HepG2 (cell line): ENCODE results near the gene ZNF558. TPM values are rescaled to one million over a fixed set of nuclear protein-coding genes. Genes with fewer than 3 reads are reported as not detected.

Experiments used
- AGO1 ChIP-seq: fragments of 200-400 bp; formaldehyde crosslinking; IDR thresholded peaks from 2 replicates; pipeline ENCODE4 v1.6.1; 2017; ENCODE audit warnings: mild to moderate bottlenecking, low read depth, low read length, moderate library complexity; ENCODE audit not compliant: poor library complexity, severe bottlenecking
- CCAR2 ChIP-seq: fragments of 200-400 bp; formaldehyde crosslinking; optimal IDR thresholded peaks from 2 replicates; pipeline ENCODE3; 2018; ENCODE audit warnings: low read depth, mild to moderate bottlenecking, low read length, moderate library complexity
- ETV6 ChIP-seq: sonication (generic); formaldehyde crosslinking; conservative IDR thresholded peaks from 2 replicates; pipeline ENCODE4 v1.4.0; 2020; ENCODE audit warnings: missing genetic modification reagents
- HDAC1 ChIP-seq: sonication (generic); formaldehyde crosslinking; IDR thresholded peaks from 2 replicates; pipeline ENCODE4 v1.5.1; 2020; ENCODE audit warnings: mild to moderate bottlenecking, missing genetic modification reagents
- HMG20B ChIP-seq: conservative IDR thresholded peaks from 2 replicates; pipeline ENCODE4 v1.6.1; 2016; ENCODE audit warnings: missing genetic modification reagents, missing compliant biosample characterization
- HOXA9 ChIP-seq: sonication (generic); formaldehyde crosslinking; IDR thresholded peaks from 2 replicates; pipeline ENCODE4 v1.8.1; 2022; ENCODE audit warnings: missing genetic modification reagents, mild to moderate bottlenecking, moderate library complexity, borderline replicate concordance
- PCBP2 ChIP-seq: fragments of 200-400 bp; formaldehyde crosslinking; optimal IDR thresholded peaks from 2 replicates; pipeline ENCODE3; 2018; ENCODE audit warnings: low read length, low read depth; ENCODE audit not compliant: poor library complexity, severe bottlenecking
- SMAD3 ChIP-seq: sonication (generic); formaldehyde crosslinking; IDR thresholded peaks from 2 replicates; pipeline ENCODE4 v1.4.0; 2020; ENCODE audit warnings: missing genetic modification reagents
- ZBTB42 ChIP-seq: sonication (generic); formaldehyde crosslinking; IDR thresholded peaks from 2 replicates; pipeline ENCODE4 v1.5.0; 2020; ENCODE audit warnings: mild to moderate bottlenecking, missing genetic modification reagents
- ZNF549 ChIP-seq: sonication (generic); formaldehyde crosslinking; IDR thresholded peaks from 2 replicates; pipeline ENCODE4 v1.5.0; 2020; ENCODE audit warnings: missing genetic modification reagents
- ZNF570 ChIP-seq: sonication (generic); formaldehyde crosslinking; IDR thresholded peaks from 2 replicates; pipeline ENCODE4 v1.4.0; 2020; ENCODE audit warnings: mild to moderate bottlenecking, missing genetic modification reagents, borderline replicate concordance
- ZNF574 ChIP-seq: sonication (generic); formaldehyde crosslinking; IDR thresholded peaks from 2 replicates; pipeline ENCODE4 v1.4.0; 2020; ENCODE audit warnings: missing genetic modification reagents
- polyA plus RNA-seq, 8 experiments: library from polyadenylated mRNA; depleted of rRNA in 3 of 8; stranded (reverse) in 7 of 8; unstranded in 1 of 8; fragments of >200 nt; fragmentation: Illumina TruSeq in 4 of 8; extraction: Trizol in 4 of 8; gene quantifications; 2 replicates each; pipeline versions ENCODE4 v1.2.1 to v1.2.3, GENCODE V29; 2011 to 2016; ENCODE audit warnings: low read depth in 4 of 8, missing spikeins in 1 of 8, mixed read lengths in 1 of 8; ENCODE audit not compliant: insufficient read depth in 1 of 8
- total RNA-seq, 5 experiments: library from RNA; depleted of rRNA; stranded (reverse); fragments of >200 nt; fragmentation: Illumina TruSeq; extraction: Trizol; gene quantifications; 2 replicates each; pipeline ENCODE4 v1.2.3, GENCODE V29; 2016; ENCODE audit warnings: low read depth in 1 of 5
- TF ChIP-seq, protein P1 (sequence below): IDR thresholded peaks from 2 replicates; pipeline ENCODE4 v1.6.1; 2012; ENCODE audit warnings: low read depth, low read length, improper control_type of control experiment
- TF ChIP-seq, protein P2 (sequence below): sonication (generic); formaldehyde crosslinking; IDR thresholded peaks from 2 replicates; pipeline ENCODE4 v1.9.0; 2021; ENCODE audit warnings: missing genetic modification reagents, borderline replicate concordance
- TF ChIP-seq, protein P3 (sequence below): sonication (generic); formaldehyde crosslinking; IDR thresholded peaks from 2 replicates; pipeline ENCODE4 v1.4.0; 2020; ENCODE audit warnings: missing genetic modification reagents

The ZNF558 gene
- total and polyA plus RNA-seq, 2 of the 13 experiments (the other 11 are each of a cell fraction or from before 2014, with no cell fraction given): 9.5 to 10.8 TPM

- TF ChIP-seq, protein P1, sequence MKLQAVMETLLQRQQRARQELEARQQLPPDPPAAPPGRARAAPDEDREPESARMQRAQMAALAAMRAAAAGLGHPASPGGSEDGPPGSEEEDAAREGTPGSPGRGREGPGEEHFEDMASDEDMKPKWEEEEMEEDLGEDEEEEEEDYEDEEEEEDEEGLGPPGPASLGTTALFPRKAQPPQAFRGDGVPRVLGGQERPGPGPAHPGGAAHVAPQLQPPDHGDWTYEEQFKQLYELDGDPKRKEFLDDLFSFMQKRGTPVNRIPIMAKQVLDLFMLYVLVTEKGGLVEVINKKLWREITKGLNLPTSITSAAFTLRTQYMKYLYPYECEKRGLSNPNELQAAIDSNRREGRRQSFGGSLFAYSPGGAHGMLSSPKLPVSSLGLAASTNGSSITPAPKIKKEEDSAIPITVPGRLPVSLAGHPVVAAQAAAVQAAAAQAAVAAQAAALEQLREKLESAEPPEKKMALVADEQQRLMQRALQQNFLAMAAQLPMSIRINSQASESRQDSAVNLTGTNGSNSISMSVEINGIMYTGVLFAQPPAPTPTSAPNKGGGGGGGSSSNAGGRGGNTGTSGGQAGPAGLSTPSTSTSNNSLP: no peak
- TF ChIP-seq HOXA9 (CRISPR knock-in tag) (no peak), ETV6 (CRISPR knock-in tag) (peak; percentile 47; the same call in 1 of the 2 replicates), ZNF549 (CRISPR knock-in tag) (no peak), HDAC1 (CRISPR knock-in tag) (peak; percentile 79), SMAD3 (no peak), CCAR2 (no peak), ZNF570 (CRISPR knock-in tag) (no peak), PCBP2 (no peak), ZBTB42 (CRISPR knock-in tag) (no peak), HMG20B (CRISPR knock-in tag) (no peak), AGO1 (no peak), ZNF574 (CRISPR knock-in tag) (peak; percentile 47)
- TF ChIP-seq, protein P2, sequence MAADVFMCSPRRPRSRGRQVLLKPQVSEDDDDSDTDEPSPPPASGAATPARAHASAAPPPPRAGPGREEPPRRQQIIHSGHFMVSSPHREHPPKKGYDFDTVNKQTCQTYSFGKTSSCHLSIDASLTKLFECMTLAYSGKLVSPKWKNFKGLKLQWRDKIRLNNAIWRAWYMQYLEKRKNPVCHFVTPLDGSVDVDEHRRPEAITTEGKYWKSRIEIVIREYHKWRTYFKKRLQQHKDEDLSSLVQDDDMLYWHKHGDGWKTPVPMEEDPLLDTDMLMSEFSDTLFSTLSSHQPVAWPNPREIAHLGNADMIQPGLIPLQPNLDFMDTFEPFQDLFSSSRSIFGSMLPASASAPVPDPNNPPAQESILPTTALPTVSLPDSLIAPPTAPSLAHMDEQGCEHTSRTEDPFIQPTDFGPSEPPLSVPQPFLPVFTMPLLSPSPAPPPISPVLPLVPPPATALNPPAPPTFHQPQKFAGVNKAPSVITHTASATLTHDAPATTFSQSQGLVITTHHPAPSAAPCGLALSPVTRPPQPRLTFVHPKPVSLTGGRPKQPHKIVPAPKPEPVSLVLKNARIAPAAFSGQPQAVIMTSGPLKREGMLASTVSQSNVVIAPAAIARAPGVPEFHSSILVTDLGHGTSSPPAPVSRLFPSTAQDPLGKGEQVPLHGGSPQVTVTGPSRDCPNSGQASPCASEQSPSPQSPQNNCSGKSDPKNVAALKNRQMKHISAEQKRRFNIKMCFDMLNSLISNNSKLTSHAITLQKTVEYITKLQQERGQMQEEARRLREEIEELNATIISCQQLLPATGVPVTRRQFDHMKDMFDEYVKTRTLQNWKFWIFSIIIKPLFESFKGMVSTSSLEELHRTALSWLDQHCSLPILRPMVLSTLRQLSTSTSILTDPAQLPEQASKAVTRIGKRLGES (CRISPR knock-in tag): no peak
- TF ChIP-seq, protein P3, sequence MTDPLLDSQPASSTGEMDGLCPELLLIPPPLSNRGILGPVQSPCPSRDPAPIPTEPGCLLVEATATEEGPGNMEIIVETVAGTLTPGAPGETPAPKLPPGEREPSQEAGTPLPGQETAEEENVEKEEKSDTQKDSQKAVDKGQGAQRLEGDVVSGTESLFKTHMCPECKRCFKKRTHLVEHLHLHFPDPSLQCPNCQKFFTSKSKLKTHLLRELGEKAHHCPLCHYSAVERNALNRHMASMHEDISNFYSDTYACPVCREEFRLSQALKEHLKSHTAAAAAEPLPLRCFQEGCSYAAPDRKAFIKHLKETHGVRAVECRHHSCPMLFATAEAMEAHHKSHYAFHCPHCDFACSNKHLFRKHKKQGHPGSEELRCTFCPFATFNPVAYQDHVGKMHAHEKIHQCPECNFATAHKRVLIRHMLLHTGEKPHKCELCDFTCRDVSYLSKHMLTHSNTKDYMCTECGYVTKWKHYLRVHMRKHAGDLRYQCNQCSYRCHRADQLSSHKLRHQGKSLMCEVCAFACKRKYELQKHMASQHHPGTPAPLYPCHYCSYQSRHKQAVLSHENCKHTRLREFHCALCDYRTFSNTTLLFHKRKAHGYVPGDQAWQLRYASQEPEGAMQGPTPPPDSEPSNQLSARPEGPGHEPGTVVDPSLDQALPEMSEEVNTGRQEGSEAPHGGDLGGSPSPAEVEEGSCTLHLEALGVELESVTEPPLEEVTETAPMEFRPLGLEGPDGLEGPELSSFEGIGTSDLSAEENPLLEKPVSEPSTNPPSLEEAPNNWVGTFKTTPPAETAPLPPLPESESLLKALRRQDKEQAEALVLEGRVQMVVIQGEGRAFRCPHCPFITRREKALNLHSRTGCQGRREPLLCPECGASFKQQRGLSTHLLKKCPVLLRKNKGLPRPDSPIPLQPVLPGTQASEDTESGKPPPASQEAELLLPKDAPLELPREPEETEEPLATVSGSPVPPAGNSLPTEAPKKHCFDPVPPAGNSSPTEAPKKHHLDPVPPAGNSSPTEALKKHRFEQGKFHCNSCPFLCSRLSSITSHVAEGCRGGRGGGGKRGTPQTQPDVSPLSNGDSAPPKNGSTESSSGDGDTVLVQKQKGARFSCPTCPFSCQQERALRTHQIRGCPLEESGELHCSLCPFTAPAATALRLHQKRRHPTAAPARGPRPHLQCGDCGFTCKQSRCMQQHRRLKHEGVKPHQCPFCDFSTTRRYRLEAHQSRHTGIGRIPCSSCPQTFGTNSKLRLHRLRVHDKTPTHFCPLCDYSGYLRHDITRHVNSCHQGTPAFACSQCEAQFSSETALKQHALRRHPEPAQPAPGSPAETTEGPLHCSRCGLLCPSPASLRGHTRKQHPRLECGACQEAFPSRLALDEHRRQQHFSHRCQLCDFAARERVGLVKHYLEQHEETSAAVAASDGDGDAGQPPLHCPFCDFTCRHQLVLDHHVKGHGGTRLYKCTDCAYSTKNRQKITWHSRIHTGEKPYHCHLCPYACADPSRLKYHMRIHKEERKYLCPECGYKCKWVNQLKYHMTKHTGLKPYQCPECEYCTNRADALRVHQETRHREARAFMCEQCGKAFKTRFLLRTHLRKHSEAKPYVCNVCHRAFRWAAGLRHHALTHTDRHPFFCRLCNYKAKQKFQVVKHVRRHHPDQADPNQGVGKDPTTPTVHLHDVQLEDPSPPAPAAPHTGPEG (CRISPR knock-in tag): no peak
Measured at GRCh38 chr19:8832132-8833021, at the start of gene ZNF558, which contains the start of gene MBD3L1 (continued).
